GM18520 (cell line): ENCODE measurements around the gene ZFYVE26.
"Not testable (repeated sequence)": the region's sequence is repeated elsewhere in the genome, so short reads cannot be mapped to it uniquely, and the experiment has no call there.

Experiments used
- ATAC-seq: cut with Tn5 transposase; IDR thresholded peaks from one replicate; pipeline ENCODE4 v1.9.1; 2021; ENCODE audit not compliant: unreplicated experiment

Gene ZFYVE26

DNA sequence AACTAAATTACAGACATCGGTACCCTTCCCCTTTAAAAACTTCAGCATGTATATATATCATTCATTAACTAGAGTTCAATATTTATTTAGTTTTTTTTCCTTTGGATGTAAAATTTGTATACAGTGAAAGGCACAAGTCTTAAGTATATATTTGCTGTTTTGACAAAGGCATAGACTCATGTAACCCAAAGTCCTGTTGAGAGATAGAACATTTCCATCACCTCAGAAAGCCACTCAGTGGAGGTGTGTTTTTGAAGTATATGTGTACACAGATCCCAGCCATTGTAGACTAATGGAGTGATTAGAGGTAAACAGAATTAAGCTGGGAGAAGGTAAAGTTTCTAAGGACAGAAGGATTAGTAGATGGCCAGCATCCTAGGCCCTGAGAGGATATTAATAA, 99.3 kb downstream of the ZFYVE26 start:
- ATAC-seq: no peak

DNA sequence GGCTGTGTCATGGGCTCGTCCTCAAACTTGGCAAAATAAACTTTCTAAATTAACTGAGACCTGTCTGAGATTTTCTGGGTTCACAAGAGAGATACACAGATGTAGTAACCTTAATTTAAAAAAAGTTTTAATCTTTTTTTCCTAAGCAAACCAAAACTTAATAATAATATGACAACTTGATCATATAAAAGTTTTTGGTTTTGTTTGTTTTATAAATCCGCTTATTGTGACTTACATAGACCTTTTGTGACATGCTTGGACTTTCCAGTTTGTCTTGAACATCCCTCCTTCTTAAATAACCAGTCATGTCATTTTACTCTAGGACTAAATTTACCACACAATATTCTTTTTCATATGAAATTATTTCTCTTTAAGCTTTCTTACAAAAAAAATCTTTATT, 106.2 kb downstream of the ZFYVE26 start:
- no peak for ATAC-seq

DNA sequence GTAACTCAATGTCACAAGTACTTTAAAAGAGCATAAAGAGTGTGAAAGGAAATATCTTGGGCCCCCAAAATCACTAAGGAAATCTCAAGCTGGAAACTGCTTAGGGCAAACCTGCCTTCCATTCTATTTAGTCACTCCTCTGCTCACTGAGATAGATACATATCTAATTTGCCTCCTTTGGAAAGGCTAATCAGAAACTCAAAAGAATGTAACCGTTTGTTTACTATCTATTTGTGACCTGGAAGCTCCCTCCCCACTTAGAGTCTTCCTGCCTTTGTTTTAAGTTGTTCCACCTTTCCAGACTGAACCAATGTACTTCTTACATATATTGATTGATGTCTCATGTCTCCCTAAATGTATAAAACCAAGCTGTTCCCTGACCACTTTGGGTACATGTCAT, 106.6 kb downstream of the ZFYVE26 start:
- ATAC-seq: not testable (repeated sequence)

DNA sequence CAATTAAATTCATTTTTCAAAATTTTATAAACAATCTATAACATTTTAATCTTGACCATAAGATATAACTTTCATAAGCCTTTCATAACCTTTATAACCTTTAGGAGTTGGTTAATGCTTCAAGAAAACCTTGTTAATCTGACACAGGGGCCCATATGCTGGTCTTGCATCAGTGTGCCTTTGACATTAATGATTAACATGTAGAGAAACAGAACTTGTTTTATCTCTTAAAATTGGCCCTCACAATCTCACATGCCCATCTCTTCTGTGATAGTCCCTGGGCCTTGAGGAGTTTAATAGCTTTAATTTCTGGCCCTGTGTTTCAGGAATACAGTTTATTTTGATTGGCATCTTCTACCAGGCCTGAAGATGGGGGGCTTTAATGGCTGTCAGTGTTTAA, 107.0 kb downstream of the ZFYVE26 start:
- not testable (repeated sequence) for ATAC-seq

DNA sequence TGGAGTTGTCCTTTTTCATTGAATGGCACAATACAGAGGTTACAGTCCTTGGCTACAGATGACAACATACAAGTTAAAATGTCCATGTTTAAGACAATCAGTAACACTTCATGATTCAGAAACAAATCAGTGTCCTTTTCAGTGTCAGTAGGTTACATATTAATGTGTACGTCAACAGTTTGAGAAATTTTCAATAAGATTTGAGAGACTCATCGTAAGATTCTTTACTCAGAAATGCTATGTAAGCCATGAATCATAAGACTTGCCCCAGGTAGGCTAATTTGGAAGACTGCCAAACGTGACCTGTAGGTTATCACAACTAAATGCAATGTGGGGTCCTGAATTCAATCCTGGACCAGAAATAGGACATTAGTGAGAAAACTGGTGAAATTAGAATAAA, 111.2 kb downstream of the ZFYVE26 start:
- ATAC-seq: no peak

DNA sequence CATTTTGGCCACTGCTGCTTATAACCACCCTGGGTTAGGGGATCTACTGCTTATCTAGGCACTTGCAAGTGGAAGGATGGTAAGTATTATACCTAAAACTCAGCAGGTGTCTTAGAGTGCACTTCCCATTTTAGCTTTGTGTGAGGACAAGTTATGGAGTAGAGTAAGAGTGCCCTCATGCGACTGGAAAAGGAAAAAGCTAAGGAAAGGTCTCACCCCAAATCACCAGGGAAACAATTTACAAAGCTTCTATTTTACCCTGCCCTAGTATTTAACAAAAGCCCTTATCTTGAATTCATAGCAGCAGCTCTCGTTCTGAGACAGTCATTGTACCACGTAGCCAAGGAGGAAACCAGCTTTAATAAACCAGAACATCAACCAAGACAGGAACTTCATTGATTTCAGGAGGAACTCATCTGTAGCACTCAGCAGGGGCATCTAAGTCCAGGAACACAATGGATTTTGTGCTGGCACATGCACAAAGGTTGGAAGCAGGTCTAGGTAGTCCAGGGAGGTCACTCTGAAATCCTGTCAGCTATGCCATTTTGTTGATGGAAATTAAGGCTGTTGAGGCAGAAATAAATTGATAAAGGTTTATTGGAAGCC, 111.8 kb downstream of the ZFYVE26 start:
- ATAC-seq: no peak

DNA sequence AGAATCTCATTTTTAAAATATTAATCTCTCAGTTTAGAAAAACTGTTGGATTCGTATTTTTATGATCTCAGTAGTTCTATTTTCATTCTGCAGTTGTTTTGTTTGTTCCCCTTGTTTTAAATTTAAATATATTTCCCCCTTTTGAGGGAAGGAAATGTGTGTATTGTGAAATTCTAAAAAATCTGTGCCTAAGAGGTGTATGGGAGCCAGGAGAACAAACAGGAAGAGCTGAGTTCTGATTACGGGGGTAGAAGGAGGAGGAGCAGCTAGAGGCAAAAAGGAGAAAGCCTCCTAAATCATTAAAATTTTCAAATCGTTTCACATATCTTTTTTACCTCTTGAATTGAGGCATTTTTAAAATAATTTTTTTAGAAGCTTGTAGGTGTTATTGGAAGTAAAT, 112.4 kb downstream of the ZFYVE26 start:
- ATAC-seq: no peak

DNA sequence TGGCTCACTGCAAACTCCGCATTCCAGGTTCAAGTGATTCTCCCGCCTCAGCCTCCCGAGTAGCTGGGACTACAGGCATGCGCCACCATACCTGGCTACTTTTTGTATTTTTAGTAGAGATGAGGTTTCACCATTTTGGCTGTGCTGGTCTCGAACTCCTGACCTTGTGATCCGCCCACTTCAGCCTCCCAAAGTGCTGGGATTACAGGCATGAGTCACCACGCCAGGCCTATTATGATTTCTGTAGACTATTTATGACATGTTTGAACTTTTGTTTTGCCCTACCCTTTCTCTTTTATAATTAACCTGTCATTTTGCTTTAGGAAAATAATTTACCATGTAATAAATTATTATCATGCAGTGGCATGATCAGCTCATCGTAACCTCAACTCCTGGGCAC, 114.9 kb downstream of the ZFYVE26 start, which contains the start of gene RDH12:
RDH12 (plus strand) TSS at position 395 of the 400 bp plus-strand sequence. CDS start 20,757 bp downstream, outside the sequence.
- ATAC-seq: not testable (repeated sequence)

DNA sequence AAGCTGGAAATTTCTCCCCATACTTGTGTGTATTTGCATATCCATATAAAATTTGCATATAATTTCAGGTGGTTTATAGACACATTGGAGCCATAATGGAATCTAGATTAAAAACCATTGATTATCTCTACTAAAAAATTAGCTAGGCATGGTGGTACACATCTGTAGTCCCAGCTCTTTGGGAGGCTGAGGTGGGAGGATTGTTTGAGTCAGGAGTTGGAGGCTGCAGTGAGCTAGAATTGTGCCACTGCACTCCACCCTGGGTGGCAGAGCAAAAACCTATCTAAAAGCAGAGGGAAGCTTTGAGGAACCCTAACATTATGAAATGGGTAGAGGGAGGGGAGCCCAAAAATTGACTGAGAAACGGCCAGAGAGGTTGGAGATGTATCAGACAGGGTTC, 118.2 kb downstream of the ZFYVE26 start:
- ATAC-seq: no peak

DNA sequence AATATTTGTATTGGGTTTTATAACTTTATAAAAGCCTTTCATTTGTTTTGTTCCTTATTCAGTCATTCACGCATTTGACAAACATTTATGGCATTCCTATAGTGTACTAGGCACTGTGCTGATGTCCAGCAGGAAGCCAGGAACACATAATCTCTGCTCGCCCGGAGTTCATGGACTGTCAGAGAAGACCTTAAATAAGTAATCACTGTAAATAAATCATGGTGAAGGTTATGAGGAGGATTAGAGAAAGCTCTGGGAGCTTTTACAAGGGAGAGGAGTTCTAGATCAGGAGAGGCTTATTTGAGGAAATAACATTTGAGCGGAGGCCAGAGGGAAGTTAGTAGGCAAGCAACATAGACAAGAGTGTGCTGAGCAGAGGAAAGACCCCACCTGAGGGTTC, 119.4 kb downstream of the ZFYVE26 start:
- ATAC-seq: no peak
